HT1080 (cell line): ENCODE measurements around the gene TSPAN19. TPM values are rescaled to one million over a fixed set of nuclear protein-coding genes. Genes with fewer than 3 reads are reported as not detected.

ENCODE experiments used
- DNase-seq: peaks from one replicate; pipeline ENCODE4 v3.0.0-alpha.2; 2015; ENCODE audit warnings: low read depth
- total RNA-seq: library from RNA; depleted of rRNA; stranded (reverse); fragments of >200 nt; shearing (Covaris generic); gene quantifications from 2 replicates; pipeline ENCODE4 v1.2.3, GENCODE V29; 2014; rRNA removed

Gene TSPAN19
- total RNA-seq, 1 experiment from 2014 or later = not detected

- DNase-seq = no peak
Measured at GRCh38 chr12:85002778-85003296, 33.2 kb downstream of the TSPAN19 start.

DNA sequence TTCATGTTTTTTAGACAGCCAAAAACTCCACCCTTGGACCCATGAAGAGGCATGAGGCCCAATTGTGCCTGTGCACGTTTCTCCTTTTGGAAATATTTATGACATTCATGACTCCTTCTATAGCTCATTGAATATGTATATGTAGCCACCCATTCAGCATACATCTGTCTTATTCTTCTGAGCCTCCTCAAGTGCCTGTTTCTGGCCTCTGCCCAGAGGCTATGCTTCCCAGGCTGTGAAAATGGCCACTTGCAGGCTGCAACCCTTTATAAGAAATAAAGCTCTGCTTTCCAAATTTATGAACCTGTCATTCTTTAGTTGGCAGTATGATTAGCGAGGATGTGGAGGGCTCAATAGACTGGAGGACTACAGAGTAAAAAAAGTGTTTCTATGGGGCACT is 35.3 kb downstream of the TSPAN19 start:
- no peak for DNase-seq

DNA sequence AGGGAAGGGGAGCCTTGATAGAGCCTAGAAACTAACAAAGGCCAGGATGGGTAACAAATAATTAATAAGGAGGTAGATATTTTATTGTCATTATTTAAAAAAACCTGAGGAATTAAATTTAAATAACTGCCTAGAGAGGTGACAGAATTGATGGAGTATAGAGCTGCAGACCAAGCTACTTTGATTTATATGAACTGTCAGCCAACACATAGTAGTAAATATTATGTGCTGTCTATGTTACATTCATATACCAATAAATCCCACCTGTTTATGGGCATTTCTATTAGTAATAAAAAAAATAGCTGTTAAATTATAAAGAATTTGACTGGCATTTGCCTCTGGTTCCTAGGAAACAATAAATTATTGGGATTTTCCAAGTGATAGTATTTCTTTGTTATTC is 37.7 kb downstream of the TSPAN19 start:
- no peak for DNase-seq

DNA sequence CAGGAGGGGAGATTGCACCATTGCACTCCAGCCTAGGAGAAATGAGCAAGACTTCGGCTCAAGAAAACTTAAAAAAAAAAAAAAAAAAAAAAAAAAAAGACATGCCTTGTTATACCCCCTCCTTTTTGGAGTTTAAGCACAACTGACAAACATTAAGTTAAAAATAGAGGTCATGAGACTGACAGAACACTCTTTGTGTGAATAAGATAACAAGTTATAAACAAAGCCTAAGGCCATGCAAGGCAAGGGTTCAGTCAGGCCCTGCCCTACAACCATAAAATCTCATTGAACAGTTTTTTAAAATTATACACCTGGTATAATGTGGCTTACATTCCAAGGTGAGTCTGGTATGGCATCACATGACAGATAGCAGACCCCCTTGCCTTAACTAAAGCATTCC is 39.3 kb downstream of the TSPAN19 start:
- no peak for DNase-seq

GRCh38 chr12:84995641-84996040 is 40.4 kb downstream of the TSPAN19 start:
- DNase-seq = peak; percentile 21

GRCh38 chr12:84994426-84994825 is 41.7 kb downstream of the TSPAN19 start:
- no peak for DNase-seq

DNA sequence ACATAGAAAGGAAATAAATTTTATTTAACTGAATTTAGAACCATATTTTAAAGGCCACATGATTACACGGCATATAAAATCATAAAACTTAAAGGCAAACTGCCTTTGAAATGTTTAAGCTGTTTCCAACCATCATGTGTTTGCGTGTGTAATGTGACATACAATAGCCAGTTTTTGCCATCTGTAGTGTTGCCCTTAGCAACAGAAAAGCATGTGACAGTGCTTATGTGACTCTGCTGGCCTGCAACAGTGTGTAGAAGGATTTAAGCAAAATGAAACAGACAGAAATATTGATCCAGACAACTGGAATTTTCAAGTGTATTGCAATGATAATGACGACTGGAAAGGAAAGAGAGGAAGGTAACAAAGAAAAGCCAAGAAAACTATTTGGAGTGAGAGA is 49.5 kb downstream of the TSPAN19 start:
- peak; percentile 18 for DNase-seq

DNA sequence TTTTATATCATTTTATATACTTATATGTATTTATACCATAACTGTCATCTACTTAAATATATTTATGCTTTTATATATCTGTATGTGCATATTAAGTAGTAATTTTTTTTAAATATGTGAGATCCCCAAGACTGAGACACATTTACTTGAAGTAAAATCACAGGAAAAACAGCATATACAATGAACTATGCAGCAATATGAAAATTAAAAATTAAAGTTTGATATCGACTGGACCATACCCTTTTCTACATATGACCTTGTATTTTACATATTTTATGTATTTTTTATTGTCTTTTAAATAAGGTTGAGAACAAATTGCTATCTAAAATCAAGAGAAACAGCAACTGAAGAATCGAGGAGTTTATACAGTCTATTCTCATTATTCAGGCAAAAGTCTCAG is 50.0 kb downstream of the TSPAN19 start:
- no peak for DNase-seq

DNA sequence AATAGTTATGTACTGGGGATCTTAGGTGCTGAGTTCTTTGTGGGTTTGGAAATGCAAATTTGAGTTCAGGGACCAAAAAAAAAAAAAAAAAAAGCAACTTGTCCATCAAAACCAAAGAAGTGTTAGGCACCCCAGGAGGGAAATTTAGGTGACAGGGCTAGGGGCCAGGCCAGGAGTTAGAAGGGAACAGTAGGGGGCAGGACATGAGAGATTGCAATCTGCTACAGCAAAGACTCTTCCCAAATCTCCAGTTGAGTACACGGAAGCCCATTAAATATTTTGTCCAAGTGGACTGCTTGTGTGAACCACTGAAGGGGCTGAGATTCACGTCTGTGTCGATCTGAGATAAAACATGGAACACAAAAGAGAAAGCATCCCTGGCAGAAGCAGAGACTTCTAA is 52.8 kb downstream of the TSPAN19 start:
- no peak for DNase-seq

- no peak for DNase-seq
Measured at GRCh38 chr12:84982888-84983287, 53.2 kb downstream of the TSPAN19 start.

DNA sequence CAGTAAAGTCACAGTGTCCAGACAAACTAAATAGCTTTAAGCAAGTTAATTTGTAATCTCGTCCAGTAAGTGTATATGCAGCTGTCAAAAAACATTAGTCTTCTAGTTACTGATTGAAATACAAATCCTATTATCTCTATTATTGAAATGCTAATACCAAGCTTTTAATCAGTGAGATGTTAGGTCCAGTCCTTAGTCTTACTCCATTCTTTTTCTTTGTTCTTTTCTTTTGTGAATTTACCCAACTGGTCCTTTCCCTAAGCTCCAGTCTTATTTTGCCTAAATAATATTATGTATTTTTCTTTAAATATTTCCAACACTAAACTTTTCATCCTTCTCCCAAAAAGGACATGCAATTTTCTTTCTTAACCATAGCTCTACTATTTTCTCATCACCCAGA is 57.2 kb downstream of the TSPAN19 start:
- no peak for DNase-seq

DNA sequence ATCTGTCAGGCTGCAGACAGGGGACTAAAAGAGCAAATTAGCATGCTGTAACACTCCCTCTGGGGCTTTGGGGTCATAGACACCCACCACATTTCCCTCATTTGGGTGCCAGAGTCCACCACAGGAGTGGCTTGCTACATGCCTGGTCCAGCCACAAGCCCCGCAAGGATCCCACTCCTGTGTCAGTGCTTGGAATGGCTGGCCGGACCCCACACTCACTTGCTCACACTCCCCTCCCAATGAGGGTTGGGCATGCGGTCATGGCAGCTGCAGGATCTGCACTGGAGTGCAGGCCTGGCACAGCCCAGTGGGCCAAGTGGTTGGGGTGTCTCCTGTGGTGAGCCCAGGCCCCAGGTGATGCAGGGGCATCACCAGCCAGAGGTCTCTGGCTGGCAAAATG is 59.9 kb downstream of the TSPAN19 start:
- DNase-seq = no peak

DNA sequence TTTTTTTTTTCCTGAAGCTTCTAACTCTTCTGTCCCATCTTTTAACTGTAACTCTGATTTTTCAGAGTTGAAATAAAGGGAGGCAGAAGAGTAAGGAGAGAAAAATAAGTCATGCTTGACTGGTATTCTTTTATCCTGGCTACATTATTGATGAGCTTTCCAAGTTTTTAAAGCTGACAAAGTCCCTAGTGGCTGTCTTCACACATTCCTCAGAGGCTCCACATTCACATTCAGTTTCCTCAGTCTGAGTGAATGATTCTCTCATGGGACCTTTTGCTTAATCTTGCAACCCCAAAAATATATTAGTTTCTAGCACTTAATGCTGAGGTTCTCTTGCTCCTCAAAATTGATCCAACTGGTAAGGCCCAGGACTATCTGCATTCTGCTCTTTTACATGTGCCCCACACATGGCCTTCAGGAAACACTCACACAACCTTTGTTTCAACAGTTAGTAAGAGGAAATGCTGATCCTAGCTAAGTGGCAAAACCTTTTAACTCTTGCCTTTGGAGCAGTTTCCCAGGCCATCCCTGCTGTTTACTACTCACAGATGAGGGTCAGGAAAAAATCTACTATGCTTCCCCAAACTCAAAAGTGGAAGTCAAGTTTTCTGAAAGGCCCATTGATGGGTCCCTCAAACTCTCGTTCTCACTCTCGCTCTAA is 61.8 kb downstream of the TSPAN19 start:
- DNase-seq = no peak

DNA sequence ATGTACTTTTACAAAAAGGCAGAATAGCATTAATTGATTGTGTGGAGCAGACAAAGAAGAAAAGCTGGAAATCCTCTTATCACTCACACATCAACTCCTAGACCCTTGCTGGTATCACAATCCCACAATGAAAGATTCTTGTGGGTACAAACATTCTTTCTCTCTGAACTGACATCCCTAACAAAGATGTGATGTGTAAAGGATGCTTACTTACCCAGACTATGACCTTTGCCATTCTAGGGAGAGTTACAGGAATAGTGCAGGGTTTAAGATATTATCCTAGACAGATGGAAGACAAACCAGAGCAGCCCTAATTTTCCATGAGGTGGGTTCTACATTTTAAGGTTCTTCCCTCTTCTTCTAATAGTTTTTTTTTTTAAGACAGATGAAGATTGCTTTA is 63.1 kb downstream of the TSPAN19 start:
- no peak for DNase-seq

GRCh38 chr12:84969226-84969625 is 66.9 kb downstream of the TSPAN19 start:
- no peak for DNase-seq

Other genes starting within 250 kb of the TSPAN19 start
- gene SLC6A15, start 123.5 kb downstream of the TSPAN19 start, total RNA-seq = 24.5 and 26.6 TPM in 2 replicates
- gene LRRIQ1, start 74 bp upstream of the TSPAN19 start, total RNA-seq = 0.06 TPM in 1 of 2 replicates, not detected in the other
- gene ALX1, start 243.9 kb upstream of the TSPAN19 start, total RNA-seq = not detected in 2 replicates